HG03460 (cell line): ENCODE measurements around the gene ZC3H4.
"Not testable (repeated sequence)": the region's sequence is repeated elsewhere in the genome, so short reads cannot be mapped to it uniquely, and the experiment has no call there.

Experiments used
- ATAC-seq: cut with Tn5 transposase; IDR thresholded peaks from one replicate; pipeline ENCODE4 v1.9.1; 2021; ENCODE audit not compliant: unreplicated experiment

ZC3H4 gene

DNA sequence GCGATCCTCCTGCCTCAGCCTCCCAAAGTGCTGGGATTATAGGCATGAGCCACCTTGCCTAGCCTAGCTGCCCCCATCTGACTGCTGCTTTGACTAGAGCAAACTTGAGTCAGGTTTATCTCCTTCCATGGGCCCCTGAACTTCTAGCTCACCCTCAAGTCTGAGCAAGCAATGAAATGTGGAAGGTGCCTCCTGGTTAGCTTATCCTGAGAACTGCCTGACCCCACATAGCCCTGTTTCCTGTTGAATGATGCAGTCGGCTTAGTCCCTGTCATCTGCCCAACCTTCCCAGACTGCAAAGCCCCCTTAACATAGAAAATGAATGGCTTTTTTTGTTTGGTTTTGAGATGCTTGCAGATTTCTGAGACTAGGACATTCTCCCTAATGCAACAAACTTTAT is 56.2 kb downstream of the ZC3H4 start:
- ATAC-seq = no peak

DNA sequence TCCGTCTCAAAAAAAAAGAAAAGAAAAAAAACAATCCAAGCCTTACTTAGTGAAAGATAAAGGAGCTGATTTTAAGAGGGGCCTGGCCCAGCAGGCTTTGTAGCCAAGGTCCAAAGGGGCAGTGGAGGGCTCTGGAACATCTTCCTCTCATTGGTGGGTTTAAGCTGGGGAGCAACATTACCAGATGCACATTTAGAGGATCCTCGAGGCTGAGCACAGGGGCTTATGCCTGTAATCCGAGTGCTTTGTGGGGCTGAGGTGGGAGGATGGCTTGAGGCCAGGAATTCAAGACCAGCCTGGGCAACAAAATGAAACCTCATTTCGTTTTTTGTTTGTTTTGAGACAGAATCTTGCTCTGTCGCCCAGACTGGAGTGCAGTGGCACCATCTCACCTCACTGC is 57.2 kb downstream of the ZC3H4 start:
- ATAC-seq = no peak

DNA sequence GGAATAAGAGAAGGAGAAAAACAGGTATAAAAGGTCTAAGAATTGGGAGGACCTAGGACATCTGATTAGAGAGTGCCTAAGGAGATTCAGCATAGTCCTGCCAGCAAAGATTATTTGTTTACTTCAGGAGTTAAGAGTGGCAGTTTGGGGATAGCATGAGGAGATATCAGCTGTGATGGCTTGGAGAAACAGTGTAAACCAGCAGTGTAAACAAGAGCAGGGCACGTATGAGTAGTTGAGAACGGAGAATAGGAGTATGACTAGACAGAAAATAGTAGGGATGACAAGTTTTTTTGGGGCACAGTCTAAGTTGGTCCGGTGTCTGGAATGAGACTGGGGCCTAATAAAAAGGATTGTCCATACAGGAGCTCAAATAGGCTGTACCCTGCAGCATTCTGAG is 63.0 kb downstream of the ZC3H4 start:
- ATAC-seq = not testable (repeated sequence)

DNA sequence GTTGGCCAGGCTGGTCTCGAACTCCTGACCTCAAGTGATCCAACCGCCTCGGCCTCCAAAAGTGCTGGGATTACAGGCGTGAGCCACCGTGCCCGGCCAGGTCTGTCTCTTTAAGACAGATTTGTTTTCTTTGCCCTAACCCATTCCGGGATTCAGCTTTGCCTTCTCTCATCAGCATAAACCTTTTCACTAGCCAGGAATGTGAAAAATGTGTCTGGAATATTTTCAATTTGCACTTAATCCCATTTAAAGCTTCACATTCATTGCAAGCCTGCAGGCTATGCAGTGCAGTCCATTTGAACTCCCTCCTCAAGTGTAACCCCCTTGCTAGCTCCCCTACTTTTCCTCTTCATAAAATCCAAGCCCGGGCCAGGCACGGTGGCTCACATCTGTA is 64.3 kb downstream of the ZC3H4 start:
- no peak for ATAC-seq

DNA sequence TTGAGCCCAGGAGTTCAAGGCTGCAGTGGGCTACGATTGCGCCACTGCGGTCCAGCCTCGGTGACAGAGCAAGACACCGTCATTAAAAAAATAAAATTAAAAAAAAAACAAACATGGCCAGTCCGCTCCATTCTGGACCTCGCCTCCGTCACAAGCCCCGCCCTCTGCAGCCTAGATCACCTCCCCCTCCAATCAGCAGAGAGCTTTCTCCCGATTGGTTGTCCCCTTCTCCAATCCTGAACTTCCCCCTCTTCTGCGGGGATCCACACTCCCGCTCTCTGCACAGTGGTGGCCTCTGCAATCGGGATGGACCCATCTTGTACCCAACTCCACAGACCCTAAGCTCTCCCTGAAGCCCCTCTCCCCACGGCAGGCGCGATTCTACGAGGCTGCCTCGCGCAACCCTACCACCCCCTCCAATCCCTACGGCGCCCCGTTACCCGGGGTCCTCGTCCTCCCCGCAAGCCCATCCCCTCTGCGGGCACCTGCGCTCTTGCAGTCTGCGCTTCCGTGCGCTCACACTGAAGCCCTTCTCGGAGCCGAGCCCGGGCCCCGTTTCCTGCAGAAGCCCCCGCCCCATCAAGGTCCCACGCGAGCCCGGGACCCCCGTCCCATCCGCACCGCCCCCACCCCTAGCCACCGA is 65.7 kb downstream of the ZC3H4 start:
- ATAC-seq = peak; percentile 43

DNA sequence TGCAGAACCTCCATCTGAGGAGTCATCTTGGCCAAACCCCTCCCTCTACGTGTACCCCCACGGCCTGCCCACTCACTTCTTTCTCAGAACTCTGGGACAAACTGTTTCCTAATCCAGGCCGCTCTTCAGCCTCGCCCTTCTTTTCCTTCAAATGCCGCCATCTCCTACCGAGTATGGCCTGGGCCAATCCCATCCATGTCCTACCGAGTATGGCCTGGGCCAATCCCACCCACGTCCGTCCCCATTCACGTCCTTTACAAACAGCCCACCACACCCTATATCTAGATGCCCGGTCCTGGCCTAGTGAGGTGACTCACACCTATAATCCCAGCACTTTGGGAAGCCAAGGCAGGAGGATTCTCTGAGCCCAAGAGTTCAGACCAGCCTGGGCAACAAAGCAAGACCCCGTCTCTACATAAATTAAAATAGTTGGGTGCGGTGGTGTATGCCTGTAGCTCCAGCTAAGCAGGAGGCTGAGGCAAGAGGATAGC is 66.3 kb downstream of the ZC3H4 start:
- no peak for ATAC-seq

DNA sequence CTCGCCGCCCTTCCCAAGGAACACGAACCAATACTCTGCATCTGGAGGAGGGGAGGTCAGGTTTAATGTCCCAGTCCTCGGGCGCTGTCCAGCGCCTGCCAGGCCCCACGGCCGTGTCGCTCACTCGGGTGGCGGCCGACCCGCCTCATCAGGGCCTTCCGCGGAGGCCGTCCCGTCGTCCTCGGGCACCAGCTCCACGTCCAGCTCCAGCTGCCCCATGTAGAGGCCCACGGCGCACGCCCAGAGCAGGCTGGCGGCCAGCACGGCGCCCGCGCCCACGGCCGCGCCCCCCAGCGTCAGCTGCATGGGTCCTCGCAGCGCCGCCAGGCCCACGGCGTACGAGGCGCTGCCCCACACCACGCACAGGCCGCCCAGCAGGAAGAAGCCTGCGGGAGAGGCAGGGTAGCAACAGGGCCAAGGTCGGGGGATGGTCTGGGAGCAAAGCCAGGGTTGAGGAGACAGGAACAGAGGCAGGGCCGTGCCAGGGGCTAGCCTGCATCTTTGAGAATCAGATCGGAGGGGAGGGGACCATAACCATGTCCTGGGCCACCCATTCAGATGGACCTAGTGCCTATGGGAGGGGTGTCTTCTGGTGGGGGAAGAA is 67.6 kb downstream of the ZC3H4 start:
- ATAC-seq = no peak

DNA sequence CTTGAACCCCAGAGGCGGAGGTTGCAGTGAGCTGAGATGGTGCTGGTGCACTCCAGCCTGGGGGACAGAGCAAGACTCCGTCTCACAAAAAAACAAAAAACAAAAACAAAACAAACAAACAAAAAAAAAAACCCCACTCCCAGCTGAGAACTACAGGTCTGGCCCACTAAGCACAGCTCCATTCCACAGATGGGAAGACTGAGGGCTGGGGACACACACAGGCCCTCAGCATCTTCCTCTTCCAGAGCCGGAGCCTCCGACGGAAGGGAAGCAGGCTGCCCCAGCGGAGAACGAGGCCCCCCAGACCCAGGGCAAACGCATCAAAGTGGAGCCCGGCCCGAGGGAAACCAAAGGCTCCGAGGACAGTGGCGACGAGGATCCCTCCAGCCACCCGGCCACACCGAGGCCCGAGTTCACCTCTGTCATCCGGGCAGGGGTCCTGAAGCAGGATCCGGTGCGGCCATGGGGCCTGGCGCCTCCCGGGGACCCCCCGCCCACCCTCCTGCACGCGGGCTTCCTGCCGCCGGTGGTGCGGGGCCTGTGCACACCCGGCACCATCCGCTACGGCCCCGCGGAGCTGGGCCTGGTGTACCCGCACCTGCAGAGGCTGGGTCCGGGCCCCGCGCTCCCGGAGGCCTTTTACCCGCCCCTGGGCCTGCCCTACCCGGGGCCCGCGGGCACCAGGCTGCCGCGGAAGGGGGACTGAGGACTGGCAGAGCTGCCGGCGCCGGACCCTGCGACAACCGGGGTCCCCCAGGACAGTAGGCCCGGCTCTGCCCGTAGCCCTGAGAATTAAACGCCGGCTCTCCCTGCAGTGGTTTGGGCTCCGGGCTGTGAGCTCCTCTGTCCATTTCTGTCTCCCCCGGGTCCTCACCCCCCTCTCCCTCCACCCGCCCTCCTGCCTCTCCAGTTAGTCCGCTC is 68.4 kb downstream of the ZC3H4 start:
- ATAC-seq = no peak

DNA sequence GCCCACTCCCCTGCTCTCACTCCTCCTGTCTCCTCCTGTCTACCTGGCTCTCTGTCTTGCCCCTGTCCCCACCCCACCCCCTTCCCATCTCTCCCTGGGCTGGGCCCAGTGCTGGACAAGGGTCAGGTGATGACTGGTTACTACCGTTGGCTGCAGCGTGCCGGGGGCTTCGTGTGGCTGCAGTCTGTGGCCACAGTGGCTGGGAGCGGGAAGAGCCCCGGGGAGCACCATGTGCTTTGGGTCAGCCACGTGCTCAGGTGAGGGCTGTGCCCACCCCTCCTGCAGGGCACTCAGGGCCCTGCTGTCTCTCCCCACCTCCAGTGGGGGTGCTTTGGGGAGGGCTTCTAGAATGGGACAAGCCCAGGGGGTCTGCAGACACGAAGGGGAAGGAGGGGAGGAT is 72.7 kb downstream of the ZC3H4 start:
- no peak for ATAC-seq

DNA sequence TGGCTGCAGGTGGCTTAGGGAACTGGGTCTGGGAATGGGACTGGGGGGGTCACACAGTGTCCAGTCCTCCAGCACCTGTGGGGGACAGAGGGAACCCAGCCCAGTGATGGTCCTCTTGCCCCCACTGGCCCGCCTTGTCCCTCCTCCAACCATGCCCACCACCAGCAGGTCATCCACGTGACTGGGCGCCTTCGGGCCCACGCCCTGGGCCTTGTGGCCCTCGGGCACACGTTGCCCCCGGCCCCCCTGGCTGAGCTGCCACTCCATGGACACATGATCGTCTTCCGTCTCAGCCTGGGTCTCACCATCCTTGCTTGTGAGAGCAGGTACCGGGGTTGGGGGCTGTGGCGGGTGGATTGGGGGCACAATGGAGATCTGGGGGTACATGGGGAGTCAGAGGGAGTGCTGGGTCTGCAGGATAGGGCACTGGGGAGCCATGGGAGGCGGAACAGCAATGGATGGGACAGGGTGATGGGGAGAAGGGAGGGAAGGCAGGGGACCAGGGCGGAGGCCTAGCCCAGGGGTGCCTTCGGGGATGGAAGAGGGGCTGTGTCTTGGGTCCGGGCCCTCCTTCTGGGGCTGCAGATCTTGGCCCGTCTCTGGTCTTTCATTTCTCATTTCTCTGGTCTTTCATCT is 74.2 kb downstream of the ZC3H4 start:
- ATAC-seq = no peak

DNA sequence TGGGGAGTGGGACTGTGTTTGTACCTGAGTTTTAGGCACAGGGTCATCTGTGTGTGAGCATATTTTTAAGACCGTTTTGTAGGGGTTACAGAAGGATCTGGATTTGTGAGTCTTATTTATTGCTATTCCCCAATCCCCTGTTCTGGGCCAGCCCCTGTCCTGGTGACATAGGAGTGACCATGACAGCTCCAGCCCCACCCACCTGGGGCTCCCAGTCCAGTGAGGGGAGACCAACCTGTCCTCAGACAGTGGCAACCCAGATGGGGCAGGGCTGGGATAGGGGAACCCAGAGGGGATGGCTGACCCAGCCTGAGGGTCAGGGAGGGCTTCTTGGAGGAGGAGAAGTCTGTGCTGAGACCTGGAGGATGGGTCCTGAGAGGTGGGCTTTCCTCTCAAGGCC is 75.8 kb downstream of the ZC3H4 start:
- no peak for ATAC-seq

DNA sequence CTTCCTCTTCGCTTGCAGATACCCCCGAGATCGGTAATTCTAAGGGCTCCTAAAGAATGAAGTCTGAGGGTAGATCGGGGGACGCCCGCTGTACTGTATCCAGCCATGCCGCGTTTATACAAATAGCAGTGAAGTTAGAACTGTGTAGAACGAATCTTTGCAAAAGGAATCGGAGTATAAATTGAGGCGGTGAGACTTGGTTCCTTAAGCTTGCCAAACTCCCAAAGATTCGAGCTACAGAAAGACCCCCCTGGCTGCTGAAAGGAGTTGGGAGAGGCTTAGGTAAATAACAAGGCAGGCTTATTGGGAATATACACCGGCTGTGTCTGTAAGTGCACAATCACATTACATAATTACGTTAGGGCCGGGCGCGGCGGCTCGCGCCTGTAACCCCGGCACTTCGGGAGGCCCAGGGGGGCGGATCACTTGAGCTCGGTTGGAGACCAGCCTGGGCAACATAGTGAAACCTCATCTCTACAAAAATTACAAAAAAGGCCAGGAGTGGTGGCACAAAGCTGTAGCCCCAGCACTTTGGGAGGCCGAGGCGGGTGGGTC is 77.4 kb downstream of the ZC3H4 start:
- no peak for ATAC-seq

DNA sequence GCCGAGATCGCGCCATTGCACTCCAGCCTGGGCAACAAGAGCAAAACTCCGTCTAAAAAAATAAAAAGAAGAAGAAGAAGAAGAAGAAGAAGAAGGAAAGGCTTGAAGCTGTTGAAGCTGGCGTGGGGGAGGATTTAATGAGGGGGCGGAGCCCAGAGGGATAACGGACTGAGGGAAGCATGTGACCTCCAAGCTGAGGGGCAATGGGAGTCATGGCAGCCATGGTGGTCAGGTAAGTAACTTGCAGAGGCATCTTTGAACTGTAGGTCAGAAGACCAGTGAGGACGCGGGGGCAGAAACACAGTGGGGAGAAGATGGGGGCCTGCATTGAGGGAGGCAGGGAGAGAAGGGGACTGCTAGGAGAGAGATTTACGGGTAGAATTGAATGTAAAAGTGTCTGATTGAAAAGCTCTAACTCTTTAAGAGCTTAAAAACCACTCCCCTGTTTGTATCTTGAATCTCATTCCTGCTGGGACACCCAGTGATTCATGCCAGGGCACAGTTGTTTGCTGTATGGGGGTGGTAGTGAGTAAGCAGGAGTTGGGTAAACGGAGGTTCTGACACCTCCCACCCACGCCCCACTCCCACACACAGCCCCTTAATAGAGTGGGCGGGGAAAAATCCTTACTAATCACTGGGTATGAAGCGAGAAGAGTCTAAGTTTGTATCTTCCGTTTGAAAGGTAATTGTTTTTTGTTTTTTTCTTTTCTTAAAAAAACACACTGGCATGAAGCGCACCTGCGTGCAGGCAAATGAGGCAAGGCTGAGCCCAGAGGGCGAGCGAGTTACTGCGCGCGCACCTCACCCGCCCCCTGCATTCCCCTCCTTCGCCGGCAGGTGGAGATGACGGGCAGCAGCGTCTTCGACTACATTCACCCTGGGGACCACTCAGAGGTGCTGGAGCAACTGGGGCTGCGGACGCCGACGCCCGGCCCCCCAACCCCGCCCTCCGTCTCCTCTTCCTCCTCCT is 78.2 kb downstream of the ZC3H4 start:
- peak; percentile 81 for ATAC-seq

DNA sequence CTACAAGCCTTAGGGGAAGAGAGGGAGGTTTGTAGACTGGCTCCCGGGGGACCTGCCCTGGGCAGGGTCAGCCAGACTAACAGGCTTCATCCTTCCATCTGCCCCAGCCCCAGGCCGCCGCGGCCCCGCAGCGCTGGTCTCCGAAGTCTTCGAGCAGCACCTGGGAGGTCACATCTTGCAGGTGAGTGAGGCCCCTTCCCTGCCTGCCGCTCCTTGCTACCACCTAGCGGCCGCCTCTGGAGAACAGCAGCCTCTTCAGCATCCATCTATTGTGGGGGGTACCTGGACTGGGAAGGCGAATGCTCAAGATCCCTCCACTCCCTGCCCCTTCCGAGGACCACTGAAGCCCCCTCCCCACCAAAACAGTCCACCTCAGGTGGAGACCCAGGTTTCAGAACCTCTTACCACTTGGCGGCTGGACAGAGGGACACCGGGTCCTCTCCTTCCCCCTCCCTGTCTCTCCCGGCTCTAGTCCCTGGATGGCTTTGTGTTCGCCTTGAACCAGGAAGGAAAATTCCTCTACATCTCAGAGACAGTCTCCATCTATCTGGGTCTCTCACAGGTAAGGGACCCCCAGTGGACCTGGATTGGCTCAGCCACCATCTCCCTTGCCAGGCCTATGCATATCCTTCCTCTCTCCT is 81.3 kb downstream of the ZC3H4 start:
- no peak for ATAC-seq

DNA sequence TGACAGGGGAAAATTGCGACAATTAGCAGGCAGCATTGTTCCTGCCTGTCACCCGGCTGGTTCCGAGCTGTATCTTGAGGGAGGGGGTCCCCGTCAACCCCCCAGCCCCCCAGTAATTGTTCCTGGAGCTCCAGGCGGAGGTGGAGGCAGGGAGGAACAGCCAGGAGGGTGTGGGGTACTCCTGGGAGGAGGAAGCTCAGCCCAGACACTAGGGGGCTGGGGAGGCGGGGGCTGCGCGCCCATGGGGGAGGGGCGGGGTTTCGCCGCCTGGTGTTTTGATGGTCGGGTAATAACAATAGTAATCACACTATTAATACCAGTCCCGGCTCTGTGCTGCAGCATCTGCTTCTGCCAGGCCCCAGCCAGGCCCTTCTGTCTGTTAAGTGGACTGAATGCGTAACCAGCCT is 85.4 kb downstream of the ZC3H4 start:
- ATAC-seq = no peak

DNA sequence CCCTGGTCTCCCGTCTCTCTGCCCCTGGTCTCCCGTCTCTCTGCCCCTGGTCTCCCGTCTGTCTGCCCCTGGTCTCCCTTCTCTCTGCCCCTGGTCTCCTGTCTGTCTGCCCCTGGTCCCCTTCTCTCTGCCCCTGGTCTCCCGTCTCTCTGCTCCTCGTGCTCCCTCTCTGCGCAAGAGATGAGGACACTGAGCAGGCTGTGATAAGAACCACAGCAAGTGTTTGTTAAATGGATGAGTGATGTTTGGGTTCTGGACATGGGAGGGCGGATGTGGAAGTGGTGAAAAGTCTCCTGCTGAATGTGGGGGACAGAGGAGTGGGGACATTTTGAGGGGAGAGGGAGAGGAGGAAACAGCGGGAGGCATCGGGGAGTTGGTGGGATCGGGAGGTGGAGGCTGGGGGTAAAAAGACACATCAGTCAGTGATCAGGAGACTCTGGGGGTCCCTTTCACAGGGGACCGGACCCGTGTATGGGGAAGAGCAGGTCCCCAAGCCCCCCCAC is 85.9 kb downstream of the ZC3H4 start:
- ATAC-seq = no peak

DNA sequence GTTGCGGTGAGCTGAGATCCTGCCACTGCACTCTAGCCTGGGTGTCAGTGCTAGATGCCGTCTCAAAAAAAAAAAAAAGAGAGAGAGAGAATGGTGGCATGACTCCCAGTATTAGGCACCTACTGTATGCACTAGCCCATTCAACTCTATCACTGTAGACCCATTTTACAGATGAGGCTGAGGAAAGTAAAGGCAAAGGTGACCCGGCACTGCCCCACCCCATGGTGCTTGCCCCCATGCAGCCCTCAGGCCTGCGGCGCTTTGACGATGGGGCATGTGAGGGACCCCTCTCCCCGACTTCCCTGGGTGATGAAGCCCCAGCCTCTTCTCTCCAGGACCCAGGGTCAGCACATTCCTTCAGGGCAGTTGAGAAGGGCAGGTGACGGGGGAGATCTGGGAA is 86.7 kb downstream of the ZC3H4 start:
- no peak for ATAC-seq

DNA sequence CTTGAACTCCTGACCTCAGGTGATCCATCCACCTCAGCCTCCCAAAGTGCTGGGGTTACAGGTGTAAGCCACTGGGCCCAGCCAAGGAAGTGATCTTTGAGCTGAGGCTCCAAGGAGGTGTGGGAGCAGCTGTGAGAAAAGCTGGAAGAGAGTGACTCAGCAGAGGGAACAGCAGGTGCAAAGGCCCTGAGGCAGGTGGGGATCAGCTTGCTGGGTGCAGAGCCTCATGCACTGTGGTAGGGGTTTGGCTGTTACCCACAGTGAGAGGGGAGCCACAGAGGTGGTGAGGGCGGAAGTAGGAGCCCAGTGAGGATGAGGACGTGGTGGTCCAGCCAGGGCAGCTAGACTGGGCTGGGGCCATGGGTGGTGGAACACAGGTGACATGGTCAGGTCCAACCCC is 87.4 kb downstream of the ZC3H4 start:
- ATAC-seq = no peak

DNA sequence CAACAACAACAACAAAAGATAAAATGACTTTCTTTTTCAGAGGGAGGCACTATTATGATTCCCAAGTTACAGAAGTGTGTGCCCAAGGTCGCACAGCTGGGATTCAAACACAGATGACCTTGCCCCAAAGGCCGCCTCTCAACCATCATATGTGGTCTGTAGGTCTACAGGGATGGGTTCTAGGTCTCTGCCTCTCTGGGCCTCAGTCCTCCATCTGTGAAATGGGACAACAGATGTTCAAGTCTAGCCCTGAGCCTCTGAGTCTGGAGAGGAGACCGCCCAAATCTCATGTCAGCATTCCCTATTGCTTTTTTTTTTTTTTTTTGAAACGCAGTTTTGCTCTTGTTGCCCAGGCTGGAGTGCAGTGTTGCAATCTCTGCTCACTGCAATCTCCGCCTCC is 89.1 kb downstream of the ZC3H4 start:
- no peak for ATAC-seq
